ENCODE results near the gene UMODL1.

UMODL1 gene

DNA sequence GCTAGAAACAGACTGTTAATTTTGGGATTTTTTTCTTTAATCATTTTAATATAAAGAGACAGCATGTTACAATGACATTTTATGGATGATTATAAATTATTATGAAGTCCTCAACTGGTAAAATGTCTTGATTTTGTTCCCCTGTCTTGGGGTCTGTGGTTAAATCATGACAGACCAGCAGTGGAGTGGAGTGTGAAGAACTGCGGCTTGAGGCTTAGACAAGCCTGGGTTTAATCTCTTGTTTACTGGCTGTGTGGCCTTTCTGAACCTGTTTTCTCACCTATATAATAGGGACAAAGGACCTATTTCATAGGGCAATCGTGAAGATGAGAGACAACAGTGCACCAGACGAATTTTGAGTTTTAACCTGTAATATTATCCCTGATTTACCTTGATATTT lies 1.8 kb upstream of the UMODL1 start:
- no peak for TF ChIP-seq CTCF (IDR thresholded peaks at IDR 0.05)

DNA sequence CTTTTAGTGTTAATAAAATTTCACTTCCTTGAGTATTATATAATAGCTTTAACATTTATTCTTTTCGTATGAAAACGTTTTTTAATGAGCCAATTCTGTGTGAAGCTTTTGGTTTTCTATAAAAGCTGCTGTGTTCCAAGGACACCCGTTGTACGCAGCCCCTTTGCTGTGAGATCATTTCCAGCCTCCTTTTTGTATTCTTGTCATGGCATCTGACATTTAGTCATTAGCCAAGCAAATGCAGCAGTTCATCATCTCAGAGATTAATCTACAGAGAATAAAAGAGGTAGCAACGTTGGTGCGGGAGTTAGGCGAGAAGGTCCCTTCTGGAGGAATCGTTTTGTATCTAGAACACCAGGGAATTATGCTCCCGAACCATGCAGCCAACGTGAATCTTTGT lies 1.3 kb upstream of the UMODL1 start:
- no peak for TF ChIP-seq CTCF (IDR thresholded peaks at IDR 0.05)

GRCh38 chr21:42073145-42074099 lies 2.3 kb downstream of the UMODL1 start:
- no peak for TF ChIP-seq CTCF (IDR thresholded peaks at IDR 0.05)

GRCh38 chr21:42075686-42076471 lies 4.8 kb downstream of the UMODL1 start:
- TF ChIP-seq CTCF (IDR thresholded peaks at IDR 0.05) = no peak

DNA sequence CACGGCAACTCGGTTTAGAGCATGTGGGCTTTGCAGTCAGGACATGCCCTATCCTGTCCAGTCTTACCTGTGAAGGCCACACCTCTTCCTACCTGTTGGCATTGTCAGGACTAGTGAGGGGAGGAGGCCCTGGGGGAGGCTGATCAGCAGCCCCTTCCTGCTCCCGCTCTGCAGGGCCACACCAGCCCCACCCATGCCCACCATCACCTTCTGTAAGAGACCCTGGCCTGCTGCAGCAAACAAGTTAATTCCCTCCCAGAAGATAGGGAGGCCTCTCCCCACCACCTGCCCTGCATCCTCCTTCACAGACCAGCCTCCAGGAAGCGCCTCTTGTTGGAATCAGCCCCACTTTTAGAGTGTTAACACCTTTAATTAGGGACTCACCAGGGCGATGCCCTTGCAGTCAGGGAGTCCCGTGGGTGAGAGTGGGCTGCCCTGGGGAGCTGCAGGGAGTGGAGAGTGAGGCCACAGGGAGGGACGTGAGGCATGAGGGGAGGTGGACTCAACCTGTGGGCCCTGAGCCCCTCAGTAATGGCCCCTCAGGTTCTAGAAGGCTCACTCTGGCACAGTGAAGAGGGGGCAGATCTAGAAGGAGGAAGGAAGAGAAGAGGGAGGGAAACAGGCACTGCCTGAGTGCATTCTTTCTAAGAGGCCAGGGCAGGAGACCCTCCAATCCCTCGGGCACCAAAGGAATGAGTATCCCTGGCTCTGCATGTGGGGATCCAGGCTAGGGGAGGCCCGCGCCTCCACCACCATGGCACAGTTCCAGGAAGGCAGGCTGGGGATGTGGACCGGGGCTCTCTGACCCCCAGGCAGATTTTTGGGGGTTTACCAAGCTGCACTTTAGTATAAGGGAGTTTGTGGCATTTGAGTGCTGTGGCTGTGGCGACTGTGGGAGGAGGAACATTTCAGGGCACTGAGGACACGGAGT lies 8.2 kb downstream of the UMODL1 start:
- no peak for TF ChIP-seq CTCF (IDR thresholded peaks at IDR 0.05)

DNA sequence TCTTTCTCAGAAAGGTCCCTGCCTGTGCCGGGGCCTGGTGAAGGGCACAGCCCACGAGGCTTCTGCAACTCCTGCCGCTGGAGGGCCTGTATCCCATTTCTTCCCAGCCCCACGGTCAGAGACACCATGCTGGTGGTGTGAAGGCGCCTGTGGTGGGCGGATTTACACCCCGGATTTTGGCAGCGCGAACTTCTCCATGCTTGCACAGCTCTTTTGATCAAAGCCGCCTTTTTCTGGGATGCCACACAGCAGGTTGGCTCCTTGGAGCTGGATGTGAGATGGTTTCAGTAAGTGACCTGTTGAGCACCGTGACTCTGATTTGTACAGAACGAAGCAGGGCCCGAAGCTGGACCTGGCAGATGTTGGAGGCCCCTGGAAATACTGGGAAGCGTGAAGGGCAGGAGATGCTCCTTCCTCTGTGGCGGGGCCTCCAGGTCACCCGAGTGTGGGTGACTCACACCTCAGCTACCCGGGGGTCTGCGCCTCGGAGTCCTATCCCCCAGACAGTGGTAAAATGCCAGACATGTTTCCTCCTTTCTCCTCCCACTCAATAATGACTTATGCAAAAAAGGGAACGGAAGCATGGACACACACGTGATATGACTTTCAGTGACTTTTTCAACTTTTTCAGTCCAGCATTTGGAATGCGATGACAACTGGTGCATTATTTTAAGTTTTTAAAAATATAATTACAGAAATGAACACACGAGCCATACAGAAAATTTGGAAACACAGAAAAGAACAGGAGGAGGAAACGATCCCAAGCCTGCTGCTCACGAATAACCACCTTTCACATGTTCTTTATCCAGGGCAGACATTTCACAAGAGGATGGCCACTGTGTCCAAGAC lies 9.0 kb downstream of the UMODL1 start:
- TF ChIP-seq CTCF (IDR thresholded peaks at IDR 0.05) = no peak

Measured in LNCAP (cell line).